ENCODE results near the gene CDC27. TPM values are rescaled to one million over a fixed set of nuclear protein-coding genes. Genes with fewer than 3 reads are reported as not detected.
"Not testable (repeated sequence)": the region's sequence is repeated elsewhere in the genome, so short reads cannot be mapped to it uniquely, and the experiment has no call there.

The CDC27 gene
- total RNA-seq, 2 experiments from 2014 or later: 74.3 to 164 TPM

DNA sequence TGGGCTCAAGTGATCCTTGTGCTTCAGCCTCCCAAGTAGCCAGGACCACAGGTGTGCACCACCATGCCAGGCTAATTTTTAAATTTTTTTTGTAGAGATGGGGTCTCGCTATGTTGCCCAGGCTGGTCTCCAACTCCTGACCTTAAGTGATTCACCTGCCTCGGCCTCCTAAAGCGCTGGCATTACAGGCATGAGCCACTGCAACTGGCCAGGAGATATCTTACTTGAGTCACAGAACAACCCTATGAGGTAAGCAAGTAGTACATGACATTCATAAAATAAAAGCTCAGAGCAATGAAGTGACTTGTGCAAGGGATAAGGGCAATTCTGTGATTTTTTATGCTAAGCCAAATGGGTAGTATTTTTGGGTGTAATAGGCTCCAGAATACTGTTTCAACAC is 57.3 kb downstream of the CDC27 start:
- DNase-seq (ENCODE audit: low spot score): no peak
- no peaks in the 10 kb centered on the region for H3K9me2 ChIP-seq (ENCODE audit: insufficient read depth, low read length)
- H3K4me1 ChIP-seq (ENCODE audit: insufficient read depth, low read length, poor library complexity, severe bottlenecking): no peaks in the 10 kb centered on the region
- no peak overlapping the region for H3K4me3 ChIP-seq (ENCODE audit: low read depth, low read length, poor library complexity, severe bottlenecking)
- no peaks in the 10 kb centered on the region for H4K20me1 ChIP-seq (ENCODE audit: insufficient read depth, low read length)
- no peak overlapping the region for H3K4me2 ChIP-seq (ENCODE audit: low read length)
- TF ChIP-seq, protein P1, sequence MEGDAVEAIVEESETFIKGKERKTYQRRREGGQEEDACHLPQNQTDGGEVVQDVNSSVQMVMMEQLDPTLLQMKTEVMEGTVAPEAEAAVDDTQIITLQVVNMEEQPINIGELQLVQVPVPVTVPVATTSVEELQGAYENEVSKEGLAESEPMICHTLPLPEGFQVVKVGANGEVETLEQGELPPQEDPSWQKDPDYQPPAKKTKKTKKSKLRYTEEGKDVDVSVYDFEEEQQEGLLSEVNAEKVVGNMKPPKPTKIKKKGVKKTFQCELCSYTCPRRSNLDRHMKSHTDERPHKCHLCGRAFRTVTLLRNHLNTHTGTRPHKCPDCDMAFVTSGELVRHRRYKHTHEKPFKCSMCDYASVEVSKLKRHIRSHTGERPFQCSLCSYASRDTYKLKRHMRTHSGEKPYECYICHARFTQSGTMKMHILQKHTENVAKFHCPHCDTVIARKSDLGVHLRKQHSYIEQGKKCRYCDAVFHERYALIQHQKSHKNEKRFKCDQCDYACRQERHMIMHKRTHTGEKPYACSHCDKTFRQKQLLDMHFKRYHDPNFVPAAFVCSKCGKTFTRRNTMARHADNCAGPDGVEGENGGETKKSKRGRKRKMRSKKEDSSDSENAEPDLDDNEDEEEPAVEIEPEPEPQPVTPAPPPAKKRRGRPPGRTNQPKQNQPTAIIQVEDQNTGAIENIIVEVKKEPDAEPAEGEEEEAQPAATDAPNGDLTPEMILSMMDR (conservative IDR thresholded peaks at IDR 0.05; ENCODE audit: low read length): no peak
- no peak for TF ChIP-seq EZH2phosphoT487 (IDR thresholded peaks at IDR 0.05; ENCODE audit: borderline replicate concordance, low read depth, low read length)
- intact Hi-C loops (cut with micrococcal nuclease; ENCODE audit: unreplicated experiment): no loop called here
- no peaks in the 10 kb centered on the region for H3K79me2 ChIP-seq (ENCODE audit: insufficient read depth, low read depth, low read length)
- H2AFZ ChIP-seq (ENCODE audit: low read length): no peak overlapping the region
- ChIA-PET POLR2A (no interaction called here), CTCF (ENCODE audit: unreplicated experiment) (no interaction called here)
- H3K9me3 ChIP-seq (ENCODE audit: low read length): no peaks in the 10 kb centered on the region
- no TSS peak for BruUV-seq (replicated peaks)
- no peak overlapping the region for H3K27ac ChIP-seq (ENCODE audit: low read depth, low read length, poor library complexity, severe bottlenecking)
- H3K36me3 ChIP-seq (ENCODE audit: insufficient read depth, low read length): peaks cover 80% of the 10 kb centered on the region

DNA sequence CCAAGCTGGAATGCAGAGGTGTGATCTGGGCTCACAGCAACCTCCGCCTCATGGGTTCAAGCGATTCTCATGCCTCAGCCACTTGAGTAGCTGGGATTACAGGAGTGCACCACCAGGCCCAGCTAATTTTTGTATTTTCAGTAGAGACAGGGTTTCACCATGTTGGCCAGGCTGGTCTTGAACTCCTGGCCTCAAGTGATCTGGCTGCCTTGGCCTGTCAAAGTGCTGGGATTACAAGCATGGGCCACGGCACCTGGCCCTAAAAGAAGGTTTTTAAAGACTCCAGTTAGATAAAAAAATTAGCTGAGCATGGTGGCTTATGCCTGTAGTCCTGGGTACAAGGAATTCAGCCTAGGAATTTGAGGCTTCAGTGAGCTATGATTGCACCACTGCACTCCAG is 62.3 kb downstream of the CDC27 start:
- H3K79me2 ChIP-seq (ENCODE audit: insufficient read depth, low read depth, low read length); BruUV-seq (replicated peaks); DNase-seq (ENCODE audit: low spot score); H3K4me3 ChIP-seq (ENCODE audit: low read depth, low read length, poor library complexity, severe bottlenecking); H3K9me2 ChIP-seq (ENCODE audit: insufficient read depth, low read length); H4K20me1 ChIP-seq (ENCODE audit: insufficient read depth, low read length); H3K4me2 ChIP-seq (ENCODE audit: low read length); intact Hi-C loops (cut with micrococcal nuclease; ENCODE audit: unreplicated experiment); H3K4me1 ChIP-seq (ENCODE audit: insufficient read depth, low read length, poor library complexity, severe bottlenecking); CTCF ChIA-PET (ENCODE audit: unreplicated experiment); H2AFZ ChIP-seq (ENCODE audit: low read length); H3K27ac ChIP-seq (ENCODE audit: low read depth, low read length, poor library complexity, severe bottlenecking); H3K9me3 ChIP-seq (ENCODE audit: low read length): not testable (repeated sequence)
- POLR2A ChIA-PET: interaction anchor here (0.8 to 1.4 kb wide), 2 partner anchors 8 to 19 kb away, joined by 3 read pairs; no protein-coding TSS in a partner anchor
- H3K36me3 ChIP-seq (ENCODE audit: insufficient read depth, low read length): peaks cover 94% of the 10 kb centered on the region

DNA sequence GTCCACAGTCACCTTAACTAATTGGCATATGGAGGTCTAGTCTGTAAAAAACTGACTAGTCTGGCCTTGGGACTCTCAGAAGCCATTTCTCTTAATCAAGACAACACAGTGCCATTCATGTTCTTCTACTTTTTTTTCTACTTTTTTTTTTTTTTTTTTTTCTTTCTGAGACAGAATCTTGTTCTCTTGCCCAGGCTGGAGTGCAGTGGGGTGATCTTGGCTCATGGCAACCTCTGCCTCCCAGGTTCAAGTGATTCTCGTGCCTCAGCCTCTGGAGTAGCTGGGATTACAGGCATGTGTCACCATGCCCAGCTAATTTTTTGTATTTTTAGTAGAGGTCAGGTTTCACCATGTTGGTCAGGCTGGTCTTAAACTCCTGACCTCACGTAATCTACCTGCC is 65.8 kb downstream of the CDC27 start:
- H3K9me3 ChIP-seq (ENCODE audit: low read length); H3K4me1 ChIP-seq (ENCODE audit: insufficient read depth, low read length, poor library complexity, severe bottlenecking); H3K79me2 ChIP-seq (ENCODE audit: insufficient read depth, low read depth, low read length); intact Hi-C loops (cut with micrococcal nuclease; ENCODE audit: unreplicated experiment); BruUV-seq (replicated peaks); H3K27ac ChIP-seq (ENCODE audit: low read depth, low read length, poor library complexity, severe bottlenecking); CTCF ChIA-PET (ENCODE audit: unreplicated experiment); DNase-seq (ENCODE audit: low spot score); H4K20me1 ChIP-seq (ENCODE audit: insufficient read depth, low read length); H3K9me2 ChIP-seq (ENCODE audit: insufficient read depth, low read length); H3K4me2 ChIP-seq (ENCODE audit: low read length); H3K4me3 ChIP-seq (ENCODE audit: low read depth, low read length, poor library complexity, severe bottlenecking); POLR2A ChIA-PET; H2AFZ ChIP-seq (ENCODE audit: low read length): not testable (repeated sequence)
- H3K36me3 ChIP-seq (ENCODE audit: insufficient read depth, low read length): peaks cover 97% of the 10 kb centered on the region

DNA sequence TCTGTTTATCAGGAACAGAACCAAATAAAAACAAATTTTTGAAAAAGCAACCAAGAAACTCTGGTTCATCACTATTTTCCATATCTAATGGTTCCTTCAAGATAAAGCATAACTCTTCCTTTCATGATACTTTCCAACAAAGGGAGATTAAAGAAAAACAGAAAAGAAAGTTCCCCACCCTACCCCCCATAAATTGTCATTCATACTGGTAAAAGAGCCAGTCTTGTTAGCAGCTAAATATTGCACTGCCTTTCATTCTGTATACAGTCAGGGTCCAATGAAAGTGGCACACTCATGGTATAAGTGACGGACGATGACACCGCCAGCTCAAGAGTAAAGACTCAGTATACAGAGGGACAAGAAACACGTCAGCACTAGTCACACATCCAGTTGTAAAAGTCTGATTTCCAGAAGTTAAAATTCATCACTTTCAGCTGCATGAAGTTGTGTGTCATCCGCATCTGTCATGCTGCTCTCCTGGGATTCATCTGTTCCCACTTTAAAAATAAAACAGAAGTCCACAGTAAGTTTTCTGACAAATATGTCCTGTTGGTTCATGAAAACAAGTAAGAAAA is 68.5 kb downstream of the CDC27 start:
- ChIA-PET CTCF (ENCODE audit: unreplicated experiment) (no interaction called here), POLR2A (interaction anchor here (0.6 kb wide), 2 partner anchors 19 to 88 kb away, joined by 3 read pairs; partner anchors contain the start of gene MYL4)
- Histone ChIP-seq H3K36me3 (ENCODE audit: insufficient read depth, low read length) (peaks cover 84% of the 10 kb centered on the region), H4K20me1 (ENCODE audit: insufficient read depth, low read length) (no peaks in the 10 kb centered on the region; the same call in 1 of the 2 replicates), H3K9me3 (ENCODE audit: low read length) (no peaks in the 10 kb centered on the region), H3K79me2 (ENCODE audit: insufficient read depth, low read depth, low read length) (no peaks in the 10 kb centered on the region), H3K4me3 (ENCODE audit: low read depth, low read length, poor library complexity, severe bottlenecking) (no peak overlapping the region), H3K9me2 (ENCODE audit: insufficient read depth, low read length) (no peaks in the 10 kb centered on the region), H3K27ac (ENCODE audit: low read depth, low read length, poor library complexity, severe bottlenecking) (no peak overlapping the region), H3K4me1 (ENCODE audit: insufficient read depth, low read length, poor library complexity, severe bottlenecking) (no peaks in the 10 kb centered on the region), H3K4me2 (ENCODE audit: low read length) (no peak overlapping the region), H2AFZ (ENCODE audit: low read length) (no peak overlapping the region)
- no TSS peak for BruUV-seq (replicated peaks)
- intact Hi-C loops (cut with micrococcal nuclease; ENCODE audit: unreplicated experiment): no loop called here
- no peak for TF ChIP-seq EZH2phosphoT487 (IDR thresholded peaks at IDR 0.05; ENCODE audit: borderline replicate concordance, low read depth, low read length)
- TF ChIP-seq, protein P1 (conservative IDR thresholded peaks at IDR 0.05; ENCODE audit: low read length): no peak
- DNase-seq (ENCODE audit: low spot score): no peak

All from OCI-LY7 (cell line).